Adrenal gland (tissue), 12 donors: Measurements from ENCODE around the gene NUBP2. TPM values are rescaled to one million over a fixed set of nuclear protein-coding genes. Genes with fewer than 3 reads are reported as not detected.

Source experiments
- DNase-seq, 7 donors: peaks; one replicate each; pipeline ENCODE4 v3.0.0-alpha.2; 2019 to 2020
- H3K27ac ChIP-seq, 5 donors: fragments of 200-600 bp; sonication (generic) in 4 of 5; 1 replicate in 3 of 5; 2 replicates in 2 of 5; pipeline versions ENCODE4 v1.5.1 to v1.8.0; 2016 to 2020; ENCODE audit warnings: mild to moderate bottlenecking in 1 of 5
- H3K27me3 ChIP-seq: fragments of 200-600 bp; 2 replicates; pipeline ENCODE4 v1.8.0; 2021
- H3K36me3 ChIP-seq, 2 donors: fragments of 200-600 bp; replicated peaks in 1 of 2; 1 replicate in 1 of 2; 2 replicates in 1 of 2; pipeline versions ENCODE4 v1.5.1 to v1.8.0; 2018 to 2022
- H3K4me1 ChIP-seq, 2 donors: fragments of 200-600 bp; replicated peaks in 1 of 2; 1 replicate in 1 of 2; 2 replicates in 1 of 2; pipeline versions ENCODE4 v1.5.1 to v1.8.0; 2018 to 2021
- H3K4me3 ChIP-seq, 4 donors: fragments of 200-600 bp; sonication (generic) in 3 of 4; one replicate each; pipeline ENCODE4 v1.5.1; 2016 to 2018
- H3K9me3 ChIP-seq, 3 donors: fragments of 200-600 bp; sonication (generic) in 1 of 3; replicated peaks in 1 of 3; 1 replicate in 2 of 3; 2 replicates in 1 of 3; pipeline versions ENCODE4 v1.5.1 to v1.8.0; 2016 to 2021
- POLR2A ChIP-seq, 2 donors: fragments of 450-650 bp; IDR thresholded peaks; one replicate each; pipeline ENCODE4 v1.6.1; 2017; ENCODE audit warnings: antibody characterized with exemption in 2 of 2, mild to moderate bottlenecking in 2 of 2, moderate library complexity in 1 of 2
- WGBS, 4 donors: extraction: QIAGEN DNeasy Blood & Tissue Kit in 2 of 4; methylation state at CpG; one replicate each; pipeline versions ENCODE4 v1.1.5 to v1.1.7; 2013 to 2017; 5-methylcytosine and 5-hydroxymethylcytosine counted together
- intact Hi-C, 2 donors: fragments of 100-400 bp; cut with DNase I; formaldehyde crosslinking; loops; one replicate each; pipeline versions ENCODE4 v1.14.1 to v1.15.0; 2022 to 2023
- polyA plus RNA-seq, 3 donors: library from polyadenylated mRNA; stranded (reverse); fragments of 200-250 nt in 2 of 3; fragments of 350-450 nt in 1 of 3; fragmentation: Illumina TruSeq in 1 of 3; extraction: RNeasy Lipid Tissue Mini Kit (QIAGEN cat#74804) in 1 of 3; gene quantifications; one replicate each; pipeline ENCODE4 v1.2.3, GENCODE V29; 2013 to 2014
- total RNA-seq, 9 donors: library from RNA; depleted of rRNA in 4 of 9; stranded (reverse); fragments of >200 nt in 4 of 9; fragments of 120-200 nt in 1 of 9; fragmentation: NEBNext Ultra II Directional in 1 of 9; extraction: Animal tissue kit (Norgen Biotek cat#: 25700) in 1 of 9; gene quantifications; one replicate each; pipeline versions ENCODE4 v1.1.0 to v1.2.4, GENCODE V29; 2013 to 2023
- TF ChIP-seq, protein P1 (sequence below), 6 experiments: fragments of 450-650 bp in 4 of 6; fragments of 200-600 bp in 2 of 6; sonication (generic) in 1 of 6; IDR thresholded peaks; 1 replicate in 5 of 6; 2 replicates in 1 of 6; pipeline versions ENCODE4 v1.5.1 to v1.8.0; 2016 to 2021; ENCODE audit warnings: antibody characterized with exemption in 6 of 6, mild to moderate bottlenecking in 2 of 6, moderate library complexity in 1 of 6
- donor health status: healthy with polysubstance abuse.
- donor health status: Bipolar disorder and iron deficiency.
- donor health status: DM: yes; HTN: yes; CAD: no.
- donor health status: DM: no; HTN: no; CAD: no.
- donor health status: DM: no; HTN: no; CAD: no.
- donor health status: DM: yes; HTN: yes; CAD: no.

The NUBP2 gene
- total and polyA plus RNA-seq, 12 donors: 3.0 to 252 (median 78.7) TPM

DNA sequence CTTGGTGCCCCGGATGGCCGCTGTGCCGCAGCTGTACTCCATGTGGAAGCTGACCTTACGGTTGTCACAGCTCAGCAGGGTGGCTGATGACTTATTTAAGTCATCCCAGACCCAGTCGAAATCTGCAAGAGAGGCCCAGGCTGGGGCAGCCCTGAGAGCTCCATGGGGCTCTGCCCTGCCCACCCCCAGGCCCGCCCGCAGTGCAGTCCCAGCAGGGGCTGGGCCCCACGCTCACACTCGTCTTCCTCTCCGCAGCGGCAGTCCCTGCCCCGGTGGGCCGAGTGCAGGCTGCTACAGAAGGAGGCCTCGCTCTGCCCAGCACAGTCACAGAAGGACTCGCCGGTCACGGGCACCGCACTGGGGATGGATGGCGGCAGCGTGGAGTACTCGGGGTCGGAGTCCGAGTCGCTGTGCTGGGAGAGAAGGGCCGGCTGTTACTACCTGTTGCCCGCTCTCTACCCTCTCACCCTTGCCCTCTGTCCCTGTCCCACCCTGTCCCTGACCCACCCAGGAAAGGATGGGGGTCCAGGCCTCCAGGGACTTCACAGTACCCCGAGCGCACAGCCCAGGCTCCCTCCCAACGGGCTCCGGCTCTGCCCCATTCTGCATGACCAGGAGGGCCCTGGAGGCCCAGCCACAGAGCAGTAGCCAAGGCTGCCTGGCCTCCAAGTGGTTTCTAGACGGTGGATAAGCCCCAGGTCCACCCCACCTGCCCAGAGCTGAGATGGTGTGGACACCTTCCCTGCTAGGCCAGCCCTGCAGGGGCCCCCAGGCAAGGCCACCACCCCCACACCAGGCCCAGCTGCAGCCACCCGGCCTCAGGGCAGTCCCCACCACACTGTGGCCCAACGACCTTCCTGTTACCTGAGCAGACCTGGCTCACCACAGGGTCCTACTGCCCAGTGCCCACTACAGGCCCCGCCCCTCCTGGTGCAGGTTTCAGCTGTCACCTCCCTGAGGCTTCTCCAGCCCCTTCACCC lies 4.3 kb upstream of the NUBP2 start:
- DNase-seq: no peak
- H3K27ac ChIP-seq: peak overlapping the region in 4 of 5 donors; percentile 70 to 95 (median 84)
- H3K4me1 ChIP-seq: peaks cover 37 to 40% of the 10 kb centered on the region in 2 donors
- TF ChIP-seq, protein P1, sequence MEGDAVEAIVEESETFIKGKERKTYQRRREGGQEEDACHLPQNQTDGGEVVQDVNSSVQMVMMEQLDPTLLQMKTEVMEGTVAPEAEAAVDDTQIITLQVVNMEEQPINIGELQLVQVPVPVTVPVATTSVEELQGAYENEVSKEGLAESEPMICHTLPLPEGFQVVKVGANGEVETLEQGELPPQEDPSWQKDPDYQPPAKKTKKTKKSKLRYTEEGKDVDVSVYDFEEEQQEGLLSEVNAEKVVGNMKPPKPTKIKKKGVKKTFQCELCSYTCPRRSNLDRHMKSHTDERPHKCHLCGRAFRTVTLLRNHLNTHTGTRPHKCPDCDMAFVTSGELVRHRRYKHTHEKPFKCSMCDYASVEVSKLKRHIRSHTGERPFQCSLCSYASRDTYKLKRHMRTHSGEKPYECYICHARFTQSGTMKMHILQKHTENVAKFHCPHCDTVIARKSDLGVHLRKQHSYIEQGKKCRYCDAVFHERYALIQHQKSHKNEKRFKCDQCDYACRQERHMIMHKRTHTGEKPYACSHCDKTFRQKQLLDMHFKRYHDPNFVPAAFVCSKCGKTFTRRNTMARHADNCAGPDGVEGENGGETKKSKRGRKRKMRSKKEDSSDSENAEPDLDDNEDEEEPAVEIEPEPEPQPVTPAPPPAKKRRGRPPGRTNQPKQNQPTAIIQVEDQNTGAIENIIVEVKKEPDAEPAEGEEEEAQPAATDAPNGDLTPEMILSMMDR (IDR thresholded peaks at IDR 0.05): no peak
- no peak for TF ChIP-seq POLR2A (IDR thresholded peaks at IDR 0.05)
- H3K9me3 ChIP-seq: no peaks in the 10 kb centered on the region
- no peaks in the 10 kb centered on the region for H3K27me3 ChIP-seq
- 76 to 85% (median 82%) methylated on average over 3 to 34 of the region's 34 CpGs for WGBS, 4 donors
- H3K4me3 ChIP-seq: no peak overlapping the region
- intact Hi-C loops: no loop called here
- peaks cover 0 to 44% of the 10 kb centered on the region in 2 donors for H3K36me3 ChIP-seq

DNA sequence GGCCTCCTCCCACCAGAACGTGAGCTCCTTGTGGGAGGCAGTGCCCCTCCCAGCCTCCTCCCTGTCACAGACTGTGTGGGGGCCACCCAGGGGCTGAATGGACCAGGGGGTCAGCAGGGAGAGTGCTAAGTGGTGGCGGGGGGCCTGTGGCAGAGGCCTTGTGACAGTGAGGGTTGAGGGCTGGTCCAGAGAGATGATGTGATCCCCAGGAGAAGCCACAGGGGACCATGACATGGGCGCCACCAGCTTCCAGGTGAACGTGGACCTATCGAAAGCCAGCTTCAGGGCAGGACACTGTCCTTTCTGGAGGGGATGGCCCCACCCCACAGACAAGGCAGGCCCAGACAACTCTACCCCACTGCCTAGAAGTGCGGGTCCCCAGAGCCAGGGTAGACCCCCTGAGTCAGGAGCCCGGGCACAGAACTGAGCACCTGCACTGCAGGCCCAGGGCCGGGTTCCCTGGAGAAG lies 3.5 kb upstream of the NUBP2 start:
- WGBS, 4 donors: 45 to 85% (median 77%) methylated on average over 2 to 8 of the region's 8 CpGs
- Histone ChIP-seq H3K4me1 (peaks cover 30 to 33% of the 10 kb centered on the region in 2 donors), H3K4me3 (no peak overlapping the region), H3K9me3 (no peaks in the 10 kb centered on the region), H3K36me3 (peaks cover 0 to 44% of the 10 kb centered on the region in 2 donors), H3K27ac (peak overlapping the region in 4 of 5 donors; percentile 70 to 95 (median 84)), H3K27me3 (no peaks in the 10 kb centered on the region)
- DNase-seq: peak in 1 of 7 donors; percentile 31
- intact Hi-C loops: no loop called here
- no peak for TF ChIP-seq POLR2A (IDR thresholded peaks at IDR 0.05)
- TF ChIP-seq, protein P1 (IDR thresholded peaks at IDR 0.05): no peak

GRCh38 chr16:1779741-1780676 lies 2.8 kb upstream of the NUBP2 start:
- 46 to 69% (median 55%) methylated on average over 4 to 27 of the region's 27 CpGs for WGBS, 4 donors
- H3K27ac ChIP-seq: peak overlapping the region; percentile 30 to 95 (median 83)

More at GRCh38 chr16:1779741-1780676, 2.8 kb upstream of the NUBP2 start:
- Histone ChIP-seq H3K9me3 (no peaks in the 10 kb centered on the region), H3K27me3 (no peaks in the 10 kb centered on the region), H3K4me1 (peaks cover 23 to 26% of the 10 kb centered on the region in 2 donors), H3K4me3 (no peak overlapping the region), H3K36me3 (peaks cover 0 to 44% of the 10 kb centered on the region in 2 donors)
- intact Hi-C loops: no loop called here
- TF ChIP-seq POLR2A (IDR thresholded peaks at IDR 0.05): peak in 1 of 2 donors; percentile 49
- TF ChIP-seq, protein P1 (IDR thresholded peaks at IDR 0.05): no peak
- DNase-seq: peak; percentile 62 to 92 (median 86)
